ENCODE results near the gene VGF. TPM values are rescaled to one million over a fixed set of nuclear protein-coding genes. Genes with fewer than 3 reads are reported as not detected.

Gene VGF
- total and polyA plus RNA-seq, 3 donors from 2014 or later = 0.87 to 2.3 (median 1.2) TPM

GRCh38 chr7:101163279-101164070 lies 1.9 kb downstream of the VGF start:
- Histone ChIP-seq H3K9me3 (no peaks in the 10 kb centered on the region), H3K27ac (no peak overlapping the region), H3K36me3 (ENCODE audit: low read depth, missing control alignments) (no peaks in the 10 kb centered on the region), H3K4me1 (peaks cover 17% of the 10 kb centered on the region), H3K4me3 (peak overlapping the region; percentile 26 to 45), H3K27me3 (no peaks in the 10 kb centered on the region)
- 1% methylated on average over 69 to 88 of the region's 92 CpGs for WGBS, 2 donors
- TF ChIP-seq POLR2A (IDR thresholded peaks at IDR 0.05) = no peak
- no peak for TF ChIP-seq CTCF (IDR thresholded peaks at IDR 0.05)
- peak; percentile 54 for DNase-seq
- intact Hi-C loops (cut with DNase I; ENCODE audit: low total_unique reads) = loop anchor here (10.0 kb wide), 1 partner anchor 121 kb away; no protein-coding TSS in a partner anchor

GRCh38 chr7:101162551-101163278 lies 2.7 kb downstream of the VGF start:
- peak overlapping the region; percentile 26 to 45 for H3K4me3 ChIP-seq
- TF ChIP-seq POLR2A (IDR thresholded peaks at IDR 0.05) = no peak
- no peak for TF ChIP-seq CTCF (IDR thresholded peaks at IDR 0.05)
- peaks cover 17% of the 10 kb centered on the region for H3K4me1 ChIP-seq
- H3K9me3 ChIP-seq = no peaks in the 10 kb centered on the region
- DNase-seq = peak; percentile 59
- no peaks in the 10 kb centered on the region for H3K27me3 ChIP-seq
- intact Hi-C loops (cut with DNase I; ENCODE audit: low total_unique reads) = loop anchor here (10.0 kb wide), 1 partner anchor 122 kb away; no protein-coding TSS in a partner anchor
- no peak overlapping the region for H3K27ac ChIP-seq
- WGBS, 2 donors = 4 to 6% methylated on average over 19 to 61 of the region's 74 CpGs
- no peaks in the 10 kb centered on the region for H3K36me3 ChIP-seq (ENCODE audit: low read depth, missing control alignments)

GRCh38 chr7:101161692-101162471 lies 3.5 kb downstream of the VGF start:
- Histone ChIP-seq H3K27me3 (no peaks in the 10 kb centered on the region), H3K4me1 (peaks cover 17% of the 10 kb centered on the region), H3K9me3 (no peaks in the 10 kb centered on the region), H3K27ac (no peak overlapping the region), H3K4me3 (no peak overlapping the region), H3K36me3 (ENCODE audit: low read depth, missing control alignments) (no peaks in the 10 kb centered on the region)
- intact Hi-C loops (cut with DNase I; ENCODE audit: low total_unique reads) = loop anchor here (10.0 kb wide), 1 partner anchor 123 kb away; no protein-coding TSS in a partner anchor
- 58 to 74% methylated on average over 17 of the region's 17 CpGs for WGBS, 2 donors
- no peak for DNase-seq
- no peak for TF ChIP-seq CTCF (IDR thresholded peaks at IDR 0.05)
- no peak for TF ChIP-seq POLR2A (IDR thresholded peaks at IDR 0.05)

- intact Hi-C loops (cut with DNase I; ENCODE audit: low total_unique reads) = loop anchor here (10.0 kb wide), 1 partner anchor 124 kb away; no protein-coding TSS in a partner anchor
- no peaks in the 10 kb centered on the region for H3K27me3 ChIP-seq
- H3K9me3 ChIP-seq = no peaks in the 10 kb centered on the region
- TF ChIP-seq POLR2A (IDR thresholded peaks at IDR 0.05) = no peak
- TF ChIP-seq CTCF (IDR thresholded peaks at IDR 0.05) = no peak
- no peak overlapping the region for H3K27ac ChIP-seq
- DNase-seq = no peak
- H3K36me3 ChIP-seq (ENCODE audit: low read depth, missing control alignments) = no peaks in the 10 kb centered on the region
- H3K4me3 ChIP-seq = no peak overlapping the region
- H3K4me1 ChIP-seq = peaks cover 16% of the 10 kb centered on the region
Observed at GRCh38 chr7:101160910-101161309, 4.5 kb downstream of the VGF start.
